HepG2 (cell line): ENCODE measurements around the gene PTGDS. TPM values are rescaled to one million over a fixed set of nuclear protein-coding genes. Genes with fewer than 3 reads are reported as not detected.

ENCODE experiments used
- ATAC-seq: fragments of 200-7000 bp; cut with Tn5 transposase; 3 replicates; pipeline ENCODE4 v1.9.1; 2020; ENCODE audit warnings: mild to moderate bottlenecking, moderate library complexity
- BruUV-seq: library from RNA; stranded (reverse); fragments of 400-500 nt; replicated peaks from 2 replicates; lab custom pipeline; 2021; lab: Mats Ljungman, UMichigan
- CTCF ChIA-PET: fragments of 300-600 bp; formaldehyde crosslinking; extraction: SDS; loops from one replicate; lab custom pipeline; 2021; ENCODE audit warnings: low total read pairs, inconsistent platforms, low intra/inter-chr PET ratio; lab: Yijun Ruan, JAX
- POLR2A ChIA-PET: fragments of 350-600 bp; sonication (Branson Sonifier 250); formaldehyde crosslinking; loops from one replicate; lab custom pipeline; 2020; ENCODE audit warnings: antibody characterized with exemption, inconsistent platforms; lab: Yijun Ruan, JAX
- DNase-seq: peaks from one replicate; pipeline ENCODE4 v3.0.0-alpha.2; 2015; ENCODE audit warnings: low spot score
- FAIRE-seq: peaks from 3 replicates; lab custom pipeline; 2011; peaks lifted over from hg19 to GRCh38; lab: Jason Lieb, UNC
- H2AFZ ChIP-seq: one replicate; pipeline ENCODE4 v1.6.1; 2011; ENCODE audit warnings: low read length, inconsistent platforms
- H3K27ac ChIP-seq: fragments of 300-600 bp; 3 replicates; pipeline ENCODE4 v1.8.0; 2011; ENCODE audit warnings: mixed run types, mild to moderate bottlenecking, mixed read lengths, low read length, inconsistent platforms; ENCODE audit not compliant: insufficient read depth; ENCODE audit errors: extremely low read length
- H3K27me3 ChIP-seq, 2 experiments: fragments of 200-600 bp in 1 of 2; 2 replicates in 1 of 2; 3 replicates in 1 of 2; pipeline versions ENCODE4 v1.6.0 to v1.8.0; 2011; ENCODE audit warnings: low read length in 2 of 2, mild to moderate bottlenecking in 2 of 2, moderate library complexity in 2 of 2, inconsistent platforms in 1 of 2; ENCODE audit not compliant: insufficient read depth in 2 of 2, control insufficient read depth in 1 of 2
- H3K36me3 ChIP-seq, 2 experiments: fragments of 200-600 bp in 1 of 2; replicated peaks in 1 of 2; 2 replicates in 1 of 2; 3 replicates in 1 of 2; pipeline versions ENCODE4 v1.5.1 to v1.8.0; 2011; ENCODE audit warnings: low read length in 2 of 2, inconsistent platforms in 1 of 2; ENCODE audit not compliant: insufficient read depth in 2 of 2, control insufficient read depth in 1 of 2
- H3K4me1 ChIP-seq: 2 replicates; pipeline ENCODE4 v1.5.1; 2012; ENCODE audit warnings: low read length, inconsistent platforms; ENCODE audit not compliant: insufficient read depth
- H3K4me2 ChIP-seq: 2 replicates; pipeline ENCODE4 v1.6.0; 2011; ENCODE audit warnings: low read depth, low read length, inconsistent platforms
- H3K4me3 ChIP-seq, 3 experiments: fragments of 200-600 bp in 1 of 3; sonication (generic), shearing (Covaris generic) in 1 of 3; replicated peaks in 1 of 3; 2 replicates each; pipeline ENCODE4 v1.5.1; 2011 to 2016; ENCODE audit warnings: low read length in 3 of 3, inconsistent platforms in 2 of 3, low read depth in 2 of 3, mild to moderate bottlenecking in 2 of 3, control low read depth in 1 of 3, mixed read lengths in 1 of 3; ENCODE audit not compliant: insufficient read depth in 1 of 3
- H3K79me2 ChIP-seq: one replicate; pipeline ENCODE4 v1.6.1; 2011; ENCODE audit warnings: low read length, inconsistent platforms; ENCODE audit not compliant: insufficient read depth
- H3K9ac ChIP-seq: 2 replicates; pipeline ENCODE4 v1.6.0; 2011; ENCODE audit warnings: mild to moderate bottlenecking, low read depth, low read length, inconsistent platforms; ENCODE audit not compliant: insufficient read depth
- H3K9me3 ChIP-seq: 2 replicates; pipeline ENCODE4 v1.5.1; 2012; ENCODE audit warnings: mild to moderate bottlenecking, low read length
- H4K20me1 ChIP-seq: 2 replicates; pipeline ENCODE4 v1.6.0; 2011; ENCODE audit warnings: inconsistent platforms, mild to moderate bottlenecking, low read length, moderate library complexity; ENCODE audit not compliant: insufficient read depth
- DNMT1 ChIP-seq: sonication (generic); formaldehyde crosslinking; IDR thresholded peaks from 2 replicates; pipeline ENCODE4 v1.5.1; 2020; ENCODE audit warnings: mild to moderate bottlenecking, missing genetic modification reagents
- DZIP1 ChIP-seq: sonication (generic); formaldehyde crosslinking; IDR thresholded peaks from 2 replicates; pipeline ENCODE4 v1.5.0; 2020; ENCODE audit warnings: mild to moderate bottlenecking, missing genetic modification reagents
- ELF3 ChIP-seq: IDR thresholded peaks from 2 replicates; pipeline ENCODE4 v1.6.1; 2016; ENCODE audit warnings: missing genetic modification reagents, missing compliant biosample characterization
- MYC ChIP-seq: sonication (generic); formaldehyde crosslinking; IDR thresholded peaks from 2 replicates; pipeline ENCODE4 v1.9.0; 2021; ENCODE audit warnings: missing genetic modification reagents, borderline replicate concordance
- SOX13 ChIP-seq, 3 experiments: fragments of 450-650 bp in 1 of 3; sonication (generic) in 1 of 3; formaldehyde crosslinking in 1 of 3; IDR thresholded peaks in 2 of 3; conservative IDR thresholded peaks in 1 of 3; 2 replicates each; pipeline versions ENCODE4 v1.5.0 to v1.6.1; 2016 to 2020; ENCODE audit warnings: antibody characterized with exemption in 1 of 3, mild to moderate bottlenecking in 1 of 3, missing compliant biosample characterization in 1 of 3, missing genetic modification reagents in 1 of 3, moderate library complexity in 1 of 3
- ZBTB39 ChIP-seq: sonication (generic); formaldehyde crosslinking; IDR thresholded peaks from 2 replicates; pipeline ENCODE4 v1.5.0; 2020; ENCODE audit warnings: missing genetic modification reagents
- ZFP91 ChIP-seq: sonication (generic); formaldehyde crosslinking; IDR thresholded peaks from 2 replicates; pipeline ENCODE4 v1.9.0; 2022; ENCODE audit warnings: missing genetic modification reagents, mild to moderate bottlenecking, borderline replicate concordance
- ZNF619 ChIP-seq: sonication (generic); formaldehyde crosslinking; IDR thresholded peaks from 2 replicates; pipeline ENCODE4 v1.4.0; 2020; ENCODE audit warnings: mild to moderate bottlenecking, missing genetic modification reagents
- WGBS: methylation state at CpG from one replicate; pipeline ENCODE4 v1.1.6; 2017; ENCODE audit warnings: low lambda C conversion rate; 5-methylcytosine and 5-hydroxymethylcytosine counted together
- in situ Hi-C: cut with HindIII; loops from 2 replicates; pipeline ENCODE4 v1.10.0; 2017; ENCODE audit warnings: low pct_unique_long_range_greater_than_20kb; ENCODE audit not compliant: extremely low pct_ligation_motif_present
- intact Hi-C: fragments of 100-400 bp; cut with micrococcal nuclease; formaldehyde crosslinking; loops from one replicate; pipeline ENCODE4 v1.10.0; 2022; ENCODE audit not compliant: unreplicated experiment
- polyA plus RNA-seq, 8 experiments: library from polyadenylated mRNA; depleted of rRNA in 3 of 8; stranded (reverse) in 7 of 8; unstranded in 1 of 8; fragments of >200 nt; fragmentation: Illumina TruSeq in 4 of 8; extraction: Trizol in 4 of 8; gene quantifications; 2 replicates each; pipeline versions ENCODE4 v1.2.1 to v1.2.3, GENCODE V29; 2011 to 2016; ENCODE audit warnings: low read depth in 4 of 8, missing spikeins in 1 of 8, mixed read lengths in 1 of 8; ENCODE audit not compliant: insufficient read depth in 1 of 8
- total RNA-seq, 5 experiments: library from RNA; depleted of rRNA; stranded (reverse); fragments of >200 nt; fragmentation: Illumina TruSeq; extraction: Trizol; gene quantifications; 2 replicates each; pipeline ENCODE4 v1.2.3, GENCODE V29; 2016; ENCODE audit warnings: low read depth in 1 of 5

PTGDS gene
- total and polyA plus RNA-seq, 2 of the 13 experiments (the other 11 are each of a cell fraction or from before 2014, with no cell fraction given): 0.33 to 0.50 TPM

- TF ChIP-seq SOX13 (IDR thresholded peaks at IDR 0.05): no peak
- TF ChIP-seq SOX13 (CRISPR knock-in tag; conservative IDR thresholded peaks at IDR 0.05 in 1 of 2, IDR thresholded peaks at IDR 0.05 in 1 of 2): no peak
- peak; percentile 19; the same call in 1 of the 2 replicates for TF ChIP-seq ELF3 (CRISPR knock-in tag)
Observed at GRCh38 chr9:137021979-137022661, 44.8 kb downstream of the PTGDS start (continued).

- H3K36me3 ChIP-seq: no peaks in the 10 kb centered on the region
- no peaks in the 10 kb centered on the region for H3K9me3 ChIP-seq
- ChIA-PET CTCF (no interaction called here), POLR2A (interaction anchor here (0.7 to 1.7 kb wide), 8 partner anchors 9 to 223 kb away, joined by 3 to 6 read pairs (median 4); partner anchors contain the start of genes CLIC3, FUT7 and PAXX)
- peak overlapping the region; percentile 11; the same call in 1 of the 2 replicates for H3K9ac ChIP-seq
- in situ Hi-C loops: no loop called here
- no peak overlapping the region for H2AFZ ChIP-seq
- no peak overlapping the region; a peak in 1 of 6 replicates for H3K4me3 ChIP-seq
- H3K79me2 ChIP-seq: no peaks in the 10 kb centered on the region
- FAIRE-seq (no peak), ATAC-seq (peak; percentile 3; the same call in 2 of the 3 replicates), DNase-seq (no peak)
- TF ChIP-seq ZFP91 (CRISPR knock-in tag) (0 out of 2 replicates have a peak, but pooled peaks have one; percentile 10), MYC (CRISPR knock-in tag) (no peak), DNMT1 (CRISPR knock-in tag) (0 out of 2 replicates have a peak, but pooled peaks have one; percentile 13), DZIP1 (CRISPR knock-in tag) (0 out of 2 replicates have a peak, but pooled peaks have one; percentile 11), ZBTB39 (CRISPR knock-in tag) (0 out of 2 replicates have a peak, but pooled peaks have one; percentile 30), ZNF619 (CRISPR knock-in tag) (no peak)
- peaks cover 61% of the 10 kb centered on the region for H3K4me1 ChIP-seq
- WGBS: 81% methylated on average over 22 of the region's 23 CpGs
- H3K27me3 ChIP-seq: peaks cover 0 to 5% of the 10 kb centered on the region in 2 experiments; a peak in 1 of 5 replicates
- H4K20me1 ChIP-seq: no peaks in the 10 kb centered on the region
- BruUV-seq: no TSS peak
- intact Hi-C loops: no loop called here
- H3K4me2 ChIP-seq: peak overlapping the region; percentile 45; the same call in 1 of the 2 replicates
- H3K27ac ChIP-seq: peak overlapping the region; percentile 36
Observed at GRCh38 chr9:137022662-137023008, 45.3 kb downstream of the PTGDS start.
